HepG2 (cell line): ENCODE measurements around the gene VPS52. TPM values are rescaled to one million over a fixed set of nuclear protein-coding genes. Genes with fewer than 3 reads are reported as not detected.

Experiments used
- ESRRA ChIP-seq: sonication (generic); formaldehyde crosslinking; IDR thresholded peaks from 2 replicates; pipeline ENCODE4 v1.5.1; 2020; ENCODE audit warnings: mild to moderate bottlenecking, low read depth, missing genetic modification reagents
- FIP1L1 ChIP-seq: fragments of 200-400 bp; formaldehyde crosslinking; IDR thresholded peaks from 2 replicates; pipeline ENCODE4 v1.6.1; 2018; ENCODE audit warnings: low read depth, mild to moderate bottlenecking, low read length, moderate library complexity, borderline replicate concordance; ENCODE audit not compliant: insufficient read depth
- MZF1 ChIP-seq: sonication (generic); formaldehyde crosslinking; IDR thresholded peaks from 2 replicates; pipeline ENCODE4 v1.8.1; 2023; ENCODE audit warnings: mild to moderate bottlenecking, missing genetic modification reagents, borderline replicate concordance
- NR2F6 ChIP-seq, 2 experiments: IDR thresholded peaks; 2 replicates each; pipeline ENCODE4 v1.6.1; 2016; ENCODE audit warnings: antibody characterized with exemption in 1 of 2, mild to moderate bottlenecking in 1 of 2
- RBAK ChIP-seq: sonication (generic); formaldehyde crosslinking; IDR thresholded peaks from 2 replicates; pipeline ENCODE4 v1.5.1; 2020; ENCODE audit warnings: mild to moderate bottlenecking, missing genetic modification reagents
- RBFOX2 ChIP-seq: fragments of 200-400 bp; formaldehyde crosslinking; IDR thresholded peaks from 2 replicates; pipeline ENCODE4 v1.6.1; 2017; ENCODE audit warnings: low read depth, mild to moderate bottlenecking, low read length
- REPIN1 ChIP-seq: sonication (generic); formaldehyde crosslinking; IDR thresholded peaks from 2 replicates; pipeline ENCODE4 v1.8.0; 2022; ENCODE audit warnings: missing genetic modification reagents, low read depth, mild to moderate bottlenecking, borderline replicate concordance
- SIN3B ChIP-seq: fragments of 150-350 bp; IDR thresholded peaks from 2 replicates; pipeline ENCODE4 v1.6.1; 2014; ENCODE audit warnings: low read length
- SMAD3 ChIP-seq: sonication (generic); formaldehyde crosslinking; IDR thresholded peaks from 2 replicates; pipeline ENCODE4 v1.4.0; 2020; ENCODE audit warnings: missing genetic modification reagents
- SMYD3 ChIP-seq: sonication (generic); formaldehyde crosslinking; IDR thresholded peaks from 2 replicates; pipeline ENCODE4 v1.8.1; 2023; ENCODE audit warnings: mild to moderate bottlenecking, missing genetic modification reagents
- SOX5 ChIP-seq: IDR thresholded peaks from 2 replicates; pipeline ENCODE4 v1.6.1; 2016; ENCODE audit warnings: borderline replicate concordance
- SRSF4 ChIP-seq: fragments of 200-400 bp; formaldehyde crosslinking; IDR thresholded peaks from one replicate; pipeline ENCODE4 v1.6.1; 2018; ENCODE audit warnings: mild to moderate bottlenecking, low read depth, low read length, moderate library complexity; ENCODE audit not compliant: poor library complexity, severe bottlenecking
- TCF7L2 ChIP-seq: IDR thresholded peaks from 2 replicates; pipeline ENCODE4 v1.6.1; 2011; ENCODE audit warnings: mild to moderate bottlenecking, low read depth, low read length, moderate library complexity
- THAP11 ChIP-seq: IDR thresholded peaks from 2 replicates; pipeline ENCODE4 v1.6.1; 2016; ENCODE audit warnings: missing biosample characterization, missing genetic modification reagents
- TMF1 ChIP-seq: sonication (generic); formaldehyde crosslinking; IDR thresholded peaks from 2 replicates; pipeline ENCODE4 v1.8.1; 2022; ENCODE audit warnings: low read depth, missing genetic modification reagents
- ZBTB4 ChIP-seq: sonication (generic); formaldehyde crosslinking; IDR thresholded peaks from 2 replicates; pipeline ENCODE4 v1.4.0; 2020; ENCODE audit warnings: missing genetic modification reagents, mild to moderate bottlenecking, borderline replicate concordance
- ZC3H4 ChIP-seq: sonication (generic); formaldehyde crosslinking; IDR thresholded peaks from 2 replicates; pipeline ENCODE4 v1.4.0; 2020; ENCODE audit warnings: missing genetic modification reagents, borderline replicate concordance
- ZNF124 ChIP-seq: sonication (generic); formaldehyde crosslinking; IDR thresholded peaks from 2 replicates; pipeline ENCODE4 v1.4.0; 2020; ENCODE audit warnings: missing genetic modification reagents
- ZNF136 ChIP-seq: sonication (generic); formaldehyde crosslinking; IDR thresholded peaks from 2 replicates; pipeline ENCODE4 v1.8.1; 2022; ENCODE audit warnings: low read depth, mild to moderate bottlenecking, moderate library complexity, missing genetic modification reagents
- ZNF235 ChIP-seq: sonication (generic); formaldehyde crosslinking; IDR thresholded peaks from 2 replicates; pipeline ENCODE4 v1.8.1; 2023; ENCODE audit warnings: mild to moderate bottlenecking, missing genetic modification reagents, borderline replicate concordance
- ZSCAN30 ChIP-seq: sonication (generic); formaldehyde crosslinking; IDR thresholded peaks from 2 replicates; pipeline ENCODE4 v1.5.0; 2020; ENCODE audit warnings: mild to moderate bottlenecking, missing genetic modification reagents
- polyA plus RNA-seq, 8 experiments: library from polyadenylated mRNA; depleted of rRNA in 3 of 8; stranded (reverse) in 7 of 8; unstranded in 1 of 8; fragments of >200 nt; fragmentation: Illumina TruSeq in 4 of 8; extraction: Trizol in 4 of 8; gene quantifications; 2 replicates each; pipeline versions ENCODE4 v1.2.1 to v1.2.3, GENCODE V29; 2011 to 2016; ENCODE audit warnings: low read depth in 4 of 8, missing spikeins in 1 of 8, mixed read lengths in 1 of 8; ENCODE audit not compliant: insufficient read depth in 1 of 8
- total RNA-seq, 5 experiments: library from RNA; depleted of rRNA; stranded (reverse); fragments of >200 nt; fragmentation: Illumina TruSeq; extraction: Trizol; gene quantifications; 2 replicates each; pipeline ENCODE4 v1.2.3, GENCODE V29; 2016; ENCODE audit warnings: low read depth in 1 of 5
- TF ChIP-seq, protein P1 (sequence below): sonication (generic); formaldehyde crosslinking; IDR thresholded peaks from 2 replicates; pipeline ENCODE4 v1.9.0; 2021; ENCODE audit warnings: missing genetic modification reagents, borderline replicate concordance

VPS52 gene
- total and polyA plus RNA-seq, 2 of the 13 experiments (the other 11 are each of a cell fraction or from before 2014, with no cell fraction given) = 48.9 to 85.5 TPM

DNA sequence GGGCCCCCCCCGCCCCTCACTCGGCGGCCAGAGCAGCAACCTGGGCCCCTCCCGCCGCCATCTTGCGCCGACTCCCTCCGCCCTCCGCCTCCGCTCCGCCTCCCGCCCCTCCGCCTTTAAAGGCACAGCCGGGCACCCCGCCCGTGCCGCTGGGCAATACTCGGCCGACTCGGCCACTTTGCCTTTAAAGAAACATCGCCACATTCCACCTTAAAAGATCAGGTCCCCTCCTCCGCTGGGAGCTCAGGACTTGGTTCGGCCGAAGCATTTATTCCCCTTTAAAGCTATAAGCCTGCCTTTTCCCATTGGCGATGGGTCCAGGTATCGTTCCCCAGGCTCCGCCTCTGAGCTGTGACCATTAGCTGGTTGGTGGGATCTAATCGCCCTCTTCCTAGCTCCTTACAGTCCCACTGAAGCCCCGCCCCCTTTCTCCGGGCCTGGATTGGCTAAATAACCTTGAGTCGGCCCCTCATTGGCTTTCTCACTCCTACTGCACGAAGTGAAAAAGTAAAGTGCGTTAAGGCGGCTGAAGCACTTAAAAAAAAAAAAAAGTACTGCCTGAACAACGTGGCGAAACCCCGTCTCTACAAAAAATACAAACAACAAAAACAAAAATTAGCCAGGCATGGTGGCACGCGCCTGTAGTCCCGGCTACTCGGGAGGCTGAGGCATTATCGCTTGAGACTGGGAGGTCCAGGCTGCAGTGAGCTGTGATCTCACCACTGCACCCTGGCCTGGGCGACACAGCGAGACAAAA, 46.2 kb upstream of the VPS52 start, which contains the start of gene ZBTB22 (continued):
- TF ChIP-seq ZSCAN30 = no peak
- peak; percentile 67 for TF ChIP-seq RBFOX2
- TF ChIP-seq MZF1 (CRISPR knock-in tag) = no peak
- TF ChIP-seq TMF1 = no peak
- TF ChIP-seq SOX5 (CRISPR knock-in tag) = no peak
- no peak for TF ChIP-seq ESRRA (CRISPR knock-in tag)
- peak; percentile 67; the same call in 1 of the 2 replicates for TF ChIP-seq SMAD3 (CRISPR knock-in tag)
- no peak for TF ChIP-seq REPIN1 (CRISPR knock-in tag)
- TF ChIP-seq TCF7L2 = no peak
- no peak; the same call in 1 of the 2 replicates for TF ChIP-seq ZC3H4
- 0 out of 2 replicates have a peak, but pooled peaks have one; percentile 52 for TF ChIP-seq ZNF136 (CRISPR knock-in tag)
- TF ChIP-seq ZNF235 (CRISPR knock-in tag) = no peak
- TF ChIP-seq SMYD3 (CRISPR knock-in tag) = no peak
- no peak for TF ChIP-seq RBAK (CRISPR knock-in tag)
- TF ChIP-seq FIP1L1 = 0 out of 2 replicates have a peak, but pooled peaks have one; percentile 46
- no peak for TF ChIP-seq ZNF124 (CRISPR knock-in tag)
- no peak for TF ChIP-seq SRSF4
- TF ChIP-seq ZBTB4 (CRISPR knock-in tag) = no peak
- TF ChIP-seq SIN3B = peak; percentile 55; the same call in 1 of the 2 replicates
- TF ChIP-seq, protein P1, sequence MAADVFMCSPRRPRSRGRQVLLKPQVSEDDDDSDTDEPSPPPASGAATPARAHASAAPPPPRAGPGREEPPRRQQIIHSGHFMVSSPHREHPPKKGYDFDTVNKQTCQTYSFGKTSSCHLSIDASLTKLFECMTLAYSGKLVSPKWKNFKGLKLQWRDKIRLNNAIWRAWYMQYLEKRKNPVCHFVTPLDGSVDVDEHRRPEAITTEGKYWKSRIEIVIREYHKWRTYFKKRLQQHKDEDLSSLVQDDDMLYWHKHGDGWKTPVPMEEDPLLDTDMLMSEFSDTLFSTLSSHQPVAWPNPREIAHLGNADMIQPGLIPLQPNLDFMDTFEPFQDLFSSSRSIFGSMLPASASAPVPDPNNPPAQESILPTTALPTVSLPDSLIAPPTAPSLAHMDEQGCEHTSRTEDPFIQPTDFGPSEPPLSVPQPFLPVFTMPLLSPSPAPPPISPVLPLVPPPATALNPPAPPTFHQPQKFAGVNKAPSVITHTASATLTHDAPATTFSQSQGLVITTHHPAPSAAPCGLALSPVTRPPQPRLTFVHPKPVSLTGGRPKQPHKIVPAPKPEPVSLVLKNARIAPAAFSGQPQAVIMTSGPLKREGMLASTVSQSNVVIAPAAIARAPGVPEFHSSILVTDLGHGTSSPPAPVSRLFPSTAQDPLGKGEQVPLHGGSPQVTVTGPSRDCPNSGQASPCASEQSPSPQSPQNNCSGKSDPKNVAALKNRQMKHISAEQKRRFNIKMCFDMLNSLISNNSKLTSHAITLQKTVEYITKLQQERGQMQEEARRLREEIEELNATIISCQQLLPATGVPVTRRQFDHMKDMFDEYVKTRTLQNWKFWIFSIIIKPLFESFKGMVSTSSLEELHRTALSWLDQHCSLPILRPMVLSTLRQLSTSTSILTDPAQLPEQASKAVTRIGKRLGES = no peak
- TF ChIP-seq NR2F6 (IDR thresholded peaks at IDR 0.05) = no peak
- TF ChIP-seq NR2F6 (CRISPR knock-in tag; IDR thresholded peaks at IDR 0.05) = 0 out of 2 replicates have a peak, but pooled peaks have one; percentile 10
- peak; percentile 65 for TF ChIP-seq THAP11 (CRISPR knock-in tag)
